NT2/D1 (cell line): ENCODE measurements around the gene ANKRD30A.

Source experiments
- DNase-seq: peaks from one replicate; pipeline ENCODE4 v3.0.0-alpha.2; 2011; ENCODE audit warnings: low read depth, low spot score
- H3K27me3 ChIP-seq: 2 replicates; pipeline ENCODE4 v1.6.0; 2011; ENCODE audit warnings: mild to moderate bottlenecking; ENCODE audit not compliant: insufficient read length, insufficient read depth
- H3K36me3 ChIP-seq: 2 replicates; pipeline ENCODE4 v1.6.1; 2011; ENCODE audit warnings: mild to moderate bottlenecking, low read length, mixed read lengths; ENCODE audit not compliant: insufficient read depth, insufficient read length
- H3K4me1 ChIP-seq: 2 replicates; pipeline ENCODE4 v1.5.1; 2011; ENCODE audit not compliant: insufficient read depth, insufficient read length
- H3K4me3 ChIP-seq: 2 replicates; pipeline ENCODE4 v1.5.1; 2011; ENCODE audit warnings: low read depth; ENCODE audit not compliant: insufficient read length
- H3K9ac ChIP-seq: 2 replicates; pipeline ENCODE4 v1.6.0; 2011; ENCODE audit warnings: low read depth; ENCODE audit not compliant: insufficient read length
- H3K9me3 ChIP-seq: 2 replicates; pipeline ENCODE4 v1.5.1; 2011; ENCODE audit warnings: mild to moderate bottlenecking, low read length; ENCODE audit not compliant: insufficient read depth
- SUZ12 ChIP-seq: IDR thresholded peaks from 2 replicates; pipeline ENCODE4 v1.6.1; 2011; ENCODE audit not compliant: insufficient read length, insufficient read depth; ENCODE audit errors: extremely low read depth
- YY1 ChIP-seq: IDR thresholded peaks from 2 replicates; pipeline ENCODE4 v1.6.1; 2011; ENCODE audit not compliant: insufficient read length, insufficient read depth
- ZNF274 ChIP-seq: IDR thresholded peaks from 2 replicates; pipeline ENCODE4 v1.6.1; 2011; ENCODE audit warnings: mild to moderate bottlenecking, low read depth, low read length

The ANKRD30A gene

DNA sequence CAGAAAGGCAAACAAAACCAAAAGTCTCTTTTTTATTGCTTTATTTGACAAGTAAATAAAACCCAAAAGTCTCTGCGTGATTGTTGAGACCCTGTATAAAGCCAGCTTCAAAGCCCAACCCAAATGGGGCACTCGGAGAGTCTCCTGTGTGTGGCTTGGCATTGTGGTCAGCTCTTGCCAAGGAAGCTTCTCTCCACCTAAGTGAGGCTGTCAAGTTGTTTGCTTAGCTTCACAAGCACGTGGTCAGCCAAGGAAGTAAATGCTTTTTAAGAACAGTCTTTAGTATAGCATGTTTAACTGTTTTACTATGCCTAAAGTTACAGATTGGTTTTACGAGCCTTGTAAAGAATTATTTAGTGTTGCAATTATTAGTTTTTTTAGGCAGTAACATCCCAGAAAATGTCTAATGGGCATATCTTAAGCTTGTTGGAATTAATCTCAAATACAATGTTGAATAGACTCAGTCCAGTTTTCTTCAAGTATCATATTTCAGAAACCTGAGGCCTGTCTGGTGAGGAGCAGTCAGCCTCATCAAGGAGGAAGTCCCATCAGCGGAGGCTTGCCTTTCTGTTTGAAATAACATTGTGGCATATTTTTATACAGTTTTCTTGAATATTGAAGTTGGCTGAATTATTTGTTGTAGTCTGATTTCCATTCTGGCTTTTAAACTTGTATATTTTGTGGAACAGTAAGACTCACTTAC lies 144.3 kb downstream of the ANKRD30A start:
- no peaks in the 10 kb centered on the region for H3K9me3 ChIP-seq
- TF ChIP-seq YY1, result no peak
- TF ChIP-seq SUZ12, result no peak
- TF ChIP-seq ZNF274, result no peak
- DNase-seq, result no peak
- no peaks in the 10 kb centered on the region for H3K27me3 ChIP-seq
- H3K4me1 ChIP-seq, result no peaks in the 10 kb centered on the region
- H3K4me3 ChIP-seq, result no peak overlapping the region
- no peak overlapping the region for H3K9ac ChIP-seq
- no peaks in the 10 kb centered on the region for H3K36me3 ChIP-seq

DNA sequence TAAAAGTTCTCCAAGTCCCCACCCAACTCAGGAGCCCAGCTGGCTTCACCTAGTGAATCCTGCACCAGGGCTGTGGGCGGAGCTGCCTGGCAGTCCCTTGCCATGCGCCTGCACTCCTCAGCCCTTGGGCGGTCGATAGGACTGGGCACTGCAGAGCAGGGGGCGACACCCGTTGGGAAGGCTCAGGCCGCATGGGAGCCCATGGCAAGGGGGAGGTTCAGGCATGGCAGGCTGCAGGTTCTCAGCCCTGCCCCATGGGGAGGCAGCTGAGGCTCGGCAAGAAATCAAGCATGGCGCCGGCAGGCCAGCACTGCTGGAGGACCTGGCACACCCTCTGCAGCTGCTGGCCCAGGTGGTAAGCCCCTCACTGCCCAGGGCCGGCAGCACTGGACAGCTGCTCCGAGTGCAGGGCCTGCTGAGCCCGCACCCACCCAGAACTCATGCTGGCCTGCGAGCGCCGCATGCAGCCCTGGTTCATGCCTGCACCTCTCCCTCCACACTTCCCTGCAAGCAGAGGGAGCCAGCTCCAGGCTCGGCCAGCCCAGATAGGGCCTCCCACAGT lies 149.9 kb downstream of the ANKRD30A start:
- Histone ChIP-seq H3K36me3 (no peaks in the 10 kb centered on the region), H3K9me3 (peaks cover 6% of the 10 kb centered on the region; the same call in 1 of the 2 replicates), H3K9ac (no peak overlapping the region), H3K4me3 (no peak overlapping the region), H3K4me1 (no peaks in the 10 kb centered on the region), H3K27me3 (no peaks in the 10 kb centered on the region)
- TF ChIP-seq SUZ12 (no peak), YY1 (no peak), ZNF274 (no peak)
- no peak for DNase-seq

DNA sequence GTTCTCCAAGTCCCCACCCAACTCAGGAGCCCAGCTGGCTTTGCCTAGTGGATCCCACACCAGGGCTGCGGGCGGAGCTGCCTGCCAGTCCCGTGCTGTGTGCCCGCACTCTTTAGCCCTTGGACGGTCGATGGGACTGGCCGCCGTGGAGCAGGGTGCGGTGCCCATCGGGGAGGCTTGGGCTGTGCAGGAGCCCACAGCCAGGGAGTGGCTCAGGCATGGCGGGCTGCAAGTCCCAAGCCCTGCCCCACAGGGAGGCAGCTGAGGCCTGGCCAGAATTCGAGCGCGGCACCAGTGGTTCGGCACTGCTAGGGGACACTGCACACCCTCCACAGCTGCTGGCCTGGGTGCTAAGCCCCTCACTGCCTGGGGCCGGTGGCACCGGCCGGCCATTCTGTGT lies 159.7 kb downstream of the ANKRD30A start:
- DNase-seq, result no peak
- no peak overlapping the region for H3K4me3 ChIP-seq
- no peaks in the 10 kb centered on the region for H3K36me3 ChIP-seq
- TF ChIP-seq SUZ12 (no peak), YY1 (no peak), ZNF274 (no peak)
- H3K27me3 ChIP-seq, result no peaks in the 10 kb centered on the region
- H3K9ac ChIP-seq, result no peak overlapping the region
- no peaks in the 10 kb centered on the region for H3K4me1 ChIP-seq
- H3K9me3 ChIP-seq, result peaks cover 7% of the 10 kb centered on the region; the same call in 1 of the 2 replicates

DNA sequence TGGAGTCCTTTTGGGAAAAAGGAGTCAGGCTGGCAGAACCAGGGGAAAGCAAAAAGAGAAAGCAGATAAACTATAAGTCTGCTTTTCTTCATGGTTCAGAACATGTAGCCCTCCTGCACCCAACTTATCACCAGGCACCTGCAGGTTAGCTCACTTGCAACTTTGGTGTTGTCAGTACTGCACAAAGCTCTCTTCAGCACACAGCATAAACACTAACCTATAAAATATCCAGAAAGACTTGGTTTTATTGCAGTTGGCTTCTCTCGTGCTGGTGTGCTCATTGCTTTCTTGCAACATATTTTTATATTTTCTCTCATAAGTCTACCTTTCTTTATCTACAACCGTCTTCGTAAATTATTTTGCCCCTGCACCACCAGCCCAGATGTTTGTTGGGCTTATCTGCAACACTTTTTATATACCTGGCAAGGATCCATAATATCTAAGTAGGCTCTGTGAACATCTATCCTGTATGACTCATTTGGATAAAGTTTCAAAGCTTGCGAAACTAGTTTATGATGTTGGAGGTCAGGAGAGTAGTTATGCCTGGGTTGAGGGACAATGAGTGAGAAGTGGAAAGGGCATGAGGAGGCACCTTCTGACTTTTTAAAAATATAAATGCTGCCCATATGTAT lies 164.6 kb downstream of the ANKRD30A start:
- no peaks in the 10 kb centered on the region for H3K4me1 ChIP-seq
- H3K9me3 ChIP-seq, result peaks cover 6% of the 10 kb centered on the region; the same call in 1 of the 2 replicates
- no peak for TF ChIP-seq SUZ12
- no peak for TF ChIP-seq YY1
- no peak for TF ChIP-seq ZNF274
- H3K36me3 ChIP-seq, result no peaks in the 10 kb centered on the region
- no peak overlapping the region for H3K9ac ChIP-seq
- no peaks in the 10 kb centered on the region for H3K27me3 ChIP-seq
- DNase-seq, result no peak
- H3K4me3 ChIP-seq, result no peak overlapping the region

DNA sequence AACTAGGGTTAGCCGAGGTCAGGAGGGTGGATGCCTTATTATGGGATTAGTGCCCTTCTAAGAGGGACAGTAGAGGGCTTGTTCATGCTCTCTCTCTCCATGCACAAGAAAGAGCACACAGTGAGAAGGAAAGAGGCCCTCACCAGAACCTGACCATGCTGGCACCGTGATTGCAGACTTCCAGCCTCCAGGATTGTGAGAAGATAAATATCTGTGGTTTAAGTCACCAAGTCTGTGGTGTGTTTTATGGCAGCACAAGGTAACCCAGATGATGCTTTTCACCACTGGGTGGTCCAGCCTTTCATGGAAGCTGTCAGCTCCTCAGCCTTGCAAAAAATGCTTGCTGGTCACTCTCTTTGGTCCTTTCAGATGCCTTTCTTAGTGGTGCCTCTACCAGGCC lies 175.9 kb downstream of the ANKRD30A start:
- H3K9ac ChIP-seq, result no peak overlapping the region
- H3K36me3 ChIP-seq, result no peaks in the 10 kb centered on the region
- H3K4me3 ChIP-seq, result no peak overlapping the region
- H3K27me3 ChIP-seq, result no peaks in the 10 kb centered on the region
- no peaks in the 10 kb centered on the region for H3K4me1 ChIP-seq
- H3K9me3 ChIP-seq, result no peaks in the 10 kb centered on the region
- TF ChIP-seq SUZ12 (no peak), YY1 (no peak), ZNF274 (no peak)
- DNase-seq, result no peak

DNA sequence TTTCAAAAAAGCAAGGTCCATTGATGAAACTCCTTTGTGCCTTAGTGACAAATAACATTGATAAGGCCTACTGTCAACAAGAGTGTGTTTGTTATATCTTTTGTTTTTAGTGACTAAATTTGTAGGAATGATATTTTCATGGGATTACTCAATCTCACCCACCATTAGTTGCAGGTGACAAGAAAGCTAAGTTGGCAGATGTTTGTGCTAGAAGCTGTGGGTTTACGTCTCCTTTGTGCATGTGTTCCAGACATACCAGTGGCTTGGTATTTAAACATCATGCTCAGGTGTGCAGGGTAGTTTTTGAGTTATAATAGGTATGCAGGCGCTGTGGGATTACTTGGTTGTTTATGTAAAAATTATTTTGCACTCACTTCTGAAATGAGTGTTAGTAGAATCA lies 178.6 kb downstream of the ANKRD30A start:
- DNase-seq, result no peak
- H3K4me1 ChIP-seq, result no peaks in the 10 kb centered on the region
- H3K4me3 ChIP-seq, result no peak overlapping the region
- no peak for TF ChIP-seq SUZ12
- no peak for TF ChIP-seq YY1
- no peak for TF ChIP-seq ZNF274
- H3K9ac ChIP-seq, result no peak overlapping the region
- no peaks in the 10 kb centered on the region for H3K27me3 ChIP-seq
- no peaks in the 10 kb centered on the region for H3K36me3 ChIP-seq
- H3K9me3 ChIP-seq, result no peaks in the 10 kb centered on the region

DNA sequence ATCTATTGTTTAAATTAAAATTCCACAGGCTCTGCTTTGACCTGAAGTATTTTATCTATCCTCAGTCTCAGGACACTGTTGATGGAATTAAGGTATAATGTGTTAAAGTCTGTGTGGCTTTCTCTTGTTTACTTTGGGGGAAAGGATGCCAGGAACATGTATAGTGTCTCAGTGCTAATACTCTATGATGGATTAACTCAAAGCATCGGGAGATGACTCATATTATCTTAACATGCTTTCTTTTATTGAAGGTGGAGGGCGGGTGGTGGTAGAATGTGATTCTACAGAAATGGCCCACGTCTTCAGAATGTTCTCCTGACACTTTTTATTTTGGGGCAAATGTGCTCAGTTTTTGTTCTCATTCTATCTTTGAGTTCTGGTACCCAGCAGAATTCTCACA lies 189.0 kb downstream of the ANKRD30A start:
- H3K36me3 ChIP-seq, result no peaks in the 10 kb centered on the region
- TF ChIP-seq YY1, result no peak
- no peaks in the 10 kb centered on the region for H3K9me3 ChIP-seq
- H3K9ac ChIP-seq, result no peak overlapping the region
- no peak overlapping the region for H3K4me3 ChIP-seq
- H3K27me3 ChIP-seq, result no peaks in the 10 kb centered on the region
- no peaks in the 10 kb centered on the region for H3K4me1 ChIP-seq
- no peak for DNase-seq
